H7 (cell line): ENCODE results near the gene TCL1B. TPM values are rescaled to one million over a fixed set of nuclear protein-coding genes. Genes with fewer than 3 reads are reported as not detected.
"Not testable (repeated sequence)": the region's sequence is repeated elsewhere in the genome, so short reads cannot be mapped to it uniquely, and the experiment has no call there.

Experiments used
- DNase-seq: peaks from one replicate; pipeline ENCODE4 v3.0.0; 2012
- H3K27me3 ChIP-seq: 2 replicates; pipeline ENCODE4 v1.6.0; 2011; ENCODE audit warnings: mild to moderate bottlenecking, low read length; ENCODE audit not compliant: control insufficient read depth, insufficient read depth
- H3K36me3 ChIP-seq: replicated peaks from 2 replicates; pipeline ENCODE4 v1.5.1; 2011; ENCODE audit warnings: low read length; ENCODE audit not compliant: control insufficient read depth, insufficient read depth
- H3K4me3 ChIP-seq: 2 replicates; pipeline ENCODE4 v1.5.1; 2011; ENCODE audit warnings: low read depth, mild to moderate bottlenecking, control low read depth, low read length, moderate library complexity; ENCODE audit not compliant: insufficient read depth
- total RNA-seq: library from RNA; depleted of rRNA; stranded (reverse); fragments of >200 nt; shearing (Covaris generic); gene quantifications from 2 replicates; pipeline ENCODE4 v1.2.3, GENCODE V29; 2014

Gene TCL1B
- total RNA-seq, 1 experiment from 2014 or later, result 14.0 TPM

- DNase-seq, result no peak
- H3K27me3 ChIP-seq, result no peaks in the 10 kb centered on the region; the same call in 1 of the 2 replicates
- H3K36me3 ChIP-seq, result no peaks in the 10 kb centered on the region
- no peak overlapping the region for H3K4me3 ChIP-seq
These were observed 25.3 kb upstream of the TCL1B start for GRCh38 chr14:95660651-95661515.

DNA sequence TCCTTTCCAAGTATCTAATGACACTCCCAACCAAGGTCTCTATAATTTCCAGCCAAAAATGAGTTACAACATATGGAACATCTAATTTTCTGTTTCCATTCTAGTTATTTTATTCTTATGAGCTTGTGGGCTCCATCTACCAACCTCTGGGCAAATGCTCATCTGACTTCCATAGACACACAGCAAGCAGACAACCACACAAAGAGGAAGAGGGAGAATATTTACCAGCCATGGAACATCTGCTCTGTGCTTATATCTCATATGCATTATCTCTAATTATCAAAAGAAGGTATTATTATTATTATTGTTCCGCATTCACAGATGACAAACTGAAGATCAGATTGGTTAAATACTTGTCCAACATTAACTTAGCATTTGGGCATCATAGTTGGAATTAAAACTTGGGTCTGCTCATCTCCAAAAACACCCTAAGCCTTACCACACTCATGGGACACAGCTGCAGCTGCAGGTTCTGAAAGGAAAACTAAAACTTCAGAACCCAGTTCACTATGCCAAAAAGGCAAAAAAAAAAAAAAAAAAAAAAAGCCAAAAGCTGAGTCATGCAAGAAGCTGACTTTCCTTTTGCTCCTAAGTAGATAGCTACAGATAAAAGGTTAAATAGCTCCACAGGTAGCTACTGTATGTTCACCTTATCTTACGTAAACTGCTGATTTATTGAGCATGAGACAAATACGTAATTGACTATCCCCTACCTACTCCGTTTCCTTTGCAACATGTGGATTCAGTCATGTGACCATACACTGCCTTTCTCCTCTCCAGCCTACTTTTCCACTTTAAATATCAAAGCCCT, 23.6 kb upstream of the TCL1B start:
- Histone ChIP-seq H3K36me3 (no peaks in the 10 kb centered on the region), H3K27me3 (peaks cover 1% of the 10 kb centered on the region; the same call in 1 of the 2 replicates), H3K4me3 (no peak overlapping the region)
- DNase-seq, result no peak

GRCh38 chr14:95663226-95663797, 22.9 kb upstream of the TCL1B start:
- no peak for DNase-seq
- no peaks in the 10 kb centered on the region for H3K36me3 ChIP-seq
- H3K27me3 ChIP-seq, result peaks cover 1% of the 10 kb centered on the region; the same call in 1 of the 2 replicates
- no peak overlapping the region for H3K4me3 ChIP-seq

DNA sequence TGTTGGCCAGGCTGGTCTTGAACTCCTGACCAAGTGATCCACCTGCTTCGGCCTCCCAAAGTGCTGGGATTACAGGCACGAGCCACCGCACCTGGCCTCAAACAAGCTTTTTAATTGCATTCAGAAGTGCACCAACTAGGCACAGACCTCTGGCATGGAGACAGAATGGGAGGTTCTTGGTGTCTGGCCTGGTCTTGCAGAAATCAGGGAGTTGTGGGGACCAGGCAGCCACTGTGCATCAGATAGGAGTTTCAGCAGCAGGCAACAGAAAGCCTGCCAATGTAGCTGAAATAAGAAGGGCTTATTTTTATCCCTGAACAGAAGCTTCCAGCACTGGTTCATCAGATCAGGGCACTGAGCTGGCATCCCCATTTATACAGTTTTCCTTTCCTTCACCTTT, 22.2 kb upstream of the TCL1B start:
- DNase-seq, result no peak
- Histone ChIP-seq H3K4me3 (no peak overlapping the region), H3K27me3 (peaks cover 1% of the 10 kb centered on the region; the same call in 1 of the 2 replicates), H3K36me3 (no peaks in the 10 kb centered on the region)

GRCh38 chr14:95664546-95664945, 21.7 kb upstream of the TCL1B start:
- H3K27me3 ChIP-seq, result peaks cover 1% of the 10 kb centered on the region; the same call in 1 of the 2 replicates
- no peaks in the 10 kb centered on the region for H3K36me3 ChIP-seq
- no peak for DNase-seq
- no peak overlapping the region for H3K4me3 ChIP-seq

DNA sequence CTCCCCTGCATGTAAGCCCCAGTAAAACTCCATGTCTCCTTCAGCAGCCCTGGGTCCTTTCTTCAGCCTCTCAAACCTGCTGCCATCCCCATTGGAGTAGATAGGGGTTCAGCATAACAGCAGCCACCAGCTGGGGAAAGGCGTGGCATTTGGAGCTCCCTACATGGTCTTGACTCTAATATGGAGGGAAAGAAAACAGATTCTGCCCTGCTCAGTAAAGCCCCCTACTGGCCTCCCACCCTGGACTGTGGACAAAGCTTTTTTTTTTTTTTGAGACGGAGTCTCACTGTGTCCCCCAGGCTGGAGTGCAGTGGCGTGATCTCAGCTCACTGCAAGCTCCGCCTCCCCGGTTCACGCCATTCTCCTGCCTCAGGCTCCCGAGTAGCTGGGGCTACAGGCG, 20.7 kb upstream of the TCL1B start:
- peak; percentile 54 for DNase-seq
- not testable (repeated sequence) for H3K4me3 ChIP-seq, H3K27me3 ChIP-seq, H3K36me3 ChIP-seq

DNA sequence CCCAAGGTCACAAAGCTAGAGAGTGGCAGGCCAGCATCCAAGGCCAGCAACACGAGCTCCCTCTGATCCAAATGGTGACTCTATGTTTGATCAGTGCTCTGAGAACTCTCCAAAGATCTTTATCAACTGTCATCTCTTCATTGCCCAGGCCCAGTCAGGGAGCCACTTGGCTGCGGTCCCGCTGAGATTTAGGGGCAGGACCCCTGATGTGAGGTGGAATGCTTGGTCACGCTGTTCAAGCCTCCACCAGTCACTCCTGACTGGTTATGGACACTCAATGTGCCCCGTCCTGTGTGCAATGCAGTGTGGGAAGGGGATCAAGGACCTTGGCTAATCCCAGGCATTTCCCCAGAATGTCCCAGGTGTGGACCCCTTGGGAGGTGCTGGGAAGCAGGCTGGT, 19.8 kb upstream of the TCL1B start:
- no peak for DNase-seq
- H3K36me3 ChIP-seq, result no peaks in the 10 kb centered on the region
- H3K27me3 ChIP-seq, result peaks cover 5% of the 10 kb centered on the region
- H3K4me3 ChIP-seq, result no peak overlapping the region

DNA sequence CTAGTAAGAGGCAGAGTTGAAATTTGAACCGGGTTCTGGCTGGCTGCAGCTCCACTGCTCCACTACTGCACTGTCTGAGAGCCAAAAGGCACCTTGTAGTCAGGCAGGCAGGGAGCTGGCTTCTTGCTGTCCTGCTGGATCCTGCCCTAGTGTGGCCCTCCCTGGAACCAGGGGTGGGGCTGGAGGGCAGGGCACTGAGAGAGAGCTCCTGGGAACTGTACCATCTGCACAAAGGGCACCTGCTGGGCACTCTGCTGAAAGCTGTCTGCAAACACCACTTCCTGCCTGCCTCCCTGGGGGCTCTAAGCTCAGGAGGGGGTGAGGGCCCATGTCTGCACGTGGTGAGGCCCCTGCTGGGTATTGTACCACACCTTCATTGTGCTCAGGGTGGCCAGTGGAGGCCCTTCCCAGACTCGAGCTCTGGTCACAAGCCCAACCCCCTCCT, 19.0 kb upstream of the TCL1B start:
- no peaks in the 10 kb centered on the region for H3K36me3 ChIP-seq

DNA sequence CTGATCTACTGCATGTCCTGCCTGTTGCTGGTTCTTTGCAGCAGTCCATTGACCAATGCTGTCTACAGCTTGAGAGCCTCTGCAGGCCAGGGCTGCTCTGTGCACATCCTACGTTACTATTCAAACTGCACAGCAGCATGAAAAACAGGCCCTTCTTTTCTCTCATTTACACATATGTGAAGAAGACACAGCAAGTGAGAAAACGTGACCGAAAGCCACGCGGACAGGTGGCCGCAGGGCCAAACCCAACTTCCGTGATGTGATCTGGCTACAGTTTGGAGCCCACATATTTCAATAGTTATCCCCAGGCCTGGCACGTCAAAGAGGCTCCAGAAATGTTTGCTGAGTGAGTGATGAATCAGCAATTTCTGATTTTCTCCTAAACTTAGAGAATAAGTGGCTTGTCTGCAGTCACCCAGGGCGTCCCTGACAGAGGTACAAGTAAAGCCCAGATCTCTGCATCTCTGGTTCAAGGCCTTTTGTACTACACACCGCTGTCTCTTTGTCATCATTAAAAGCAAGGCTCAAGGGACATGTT, 17.9 kb upstream of the TCL1B start:
- Histone ChIP-seq H3K36me3 (no peaks in the 10 kb centered on the region), H3K27me3 (peaks cover 5% of the 10 kb centered on the region), H3K4me3 (no peak overlapping the region)
- no peak for DNase-seq

More for the DNA sequence above, 19.0 kb upstream of the TCL1B start:
- peak; percentile 43 for DNase-seq
- H3K27me3 ChIP-seq, result peaks cover 5% of the 10 kb centered on the region
- no peak overlapping the region for H3K4me3 ChIP-seq

DNA sequence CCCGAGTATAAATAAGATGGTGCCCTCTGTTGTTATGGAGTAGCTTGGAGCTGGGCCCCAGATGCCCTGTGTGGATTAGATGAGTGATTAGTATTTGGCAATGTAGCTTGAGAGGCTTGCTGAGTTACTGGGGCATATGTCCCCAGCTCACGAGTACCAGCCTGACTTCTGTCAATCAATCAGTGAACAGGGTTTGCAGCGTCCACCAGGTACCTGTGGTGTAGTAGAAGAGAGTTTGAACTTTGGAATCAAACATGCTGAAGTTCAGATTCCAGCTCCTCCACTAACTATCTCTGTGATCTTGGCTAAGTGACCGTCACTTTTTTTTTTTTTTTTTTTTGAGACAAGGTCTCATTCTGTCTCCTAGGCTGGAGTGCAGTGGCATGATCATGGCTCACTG, 11.6 kb upstream of the TCL1B start:
- no peak for DNase-seq
- Histone ChIP-seq H3K4me3 (no peak overlapping the region), H3K27me3 (peaks cover 3% of the 10 kb centered on the region), H3K36me3 (no peaks in the 10 kb centered on the region)

- H3K36me3 ChIP-seq, result no peaks in the 10 kb centered on the region
- peak; percentile 46 for DNase-seq
- H3K4me3 ChIP-seq, result no peak overlapping the region
- peaks cover 3% of the 10 kb centered on the region for H3K27me3 ChIP-seq
These were observed 10.7 kb upstream of the TCL1B start for GRCh38 chr14:95675486-95675885.

- DNase-seq, result no peak
These were observed 8.9 kb upstream of the TCL1B start for GRCh38 chr14:95677179-95677835.

GRCh38 chr14:95679148-95679815, 6.9 kb upstream of the TCL1B start:
- DNase-seq, result no peak
- Histone ChIP-seq H3K4me3 (no peak overlapping the region), H3K36me3 (no peaks in the 10 kb centered on the region), H3K27me3 (no peaks in the 10 kb centered on the region)

More at GRCh38 chr14:95677179-95677835, 8.9 kb upstream of the TCL1B start:
- H3K4me3 ChIP-seq, result no peak overlapping the region
- no peaks in the 10 kb centered on the region for H3K27me3 ChIP-seq
- H3K36me3 ChIP-seq, result no peaks in the 10 kb centered on the region
